ENCODE measurements around the gene REEP6.

REEP6 gene

GRCh38 chr19:1491114-1491848 lies at the start of gene REEP6:
Gene REEP6, plus strand, starts transcription at chr19:1491181. Its CDS starts 89 bp downstream, at chr19:1491270.
- no peak for TF ChIP-seq CTCF (IDR thresholded peaks at IDR 0.05; ENCODE audit: borderline replicate concordance, insufficient read depth, low read depth, low read length)
- peak within 1 kb of the TSS; percentile 47 for H3K4me3 ChIP-seq (ENCODE audit: low read depth, low read length)

GRCh38 chr19:1441677-1442438 lies 49.1 kb upstream of the REEP6 start:
- H3K4me3 ChIP-seq (ENCODE audit: low read depth, low read length), result no peak overlapping the region
- TF ChIP-seq CTCF (IDR thresholded peaks at IDR 0.05; ENCODE audit: borderline replicate concordance, insufficient read depth, low read depth, low read length), result no peak

GRCh38 chr19:1445185-1445931 lies 45.6 kb upstream of the REEP6 start:
- peak; percentile 99 for TF ChIP-seq CTCF (IDR thresholded peaks at IDR 0.05; ENCODE audit: borderline replicate concordance, insufficient read depth, low read depth, low read length)
- H3K4me3 ChIP-seq (ENCODE audit: low read depth, low read length), result peak overlapping the region; percentile 58

- no peak for TF ChIP-seq CTCF (IDR thresholded peaks at IDR 0.05; ENCODE audit: borderline replicate concordance, insufficient read depth, low read depth, low read length)
- H3K4me3 ChIP-seq (ENCODE audit: low read depth, low read length), result no peak overlapping the region
Observed at GRCh38 chr19:1445932-1446712, 44.9 kb upstream of the REEP6 start.

- H3K4me3 ChIP-seq (ENCODE audit: low read depth, low read length), result no peak overlapping the region
- TF ChIP-seq CTCF (IDR thresholded peaks at IDR 0.05; ENCODE audit: borderline replicate concordance, insufficient read depth, low read depth, low read length), result no peak
Observed at GRCh38 chr19:1446713-1447481, 44.1 kb upstream of the REEP6 start.

- H3K4me3 ChIP-seq (ENCODE audit: low read depth, low read length), result no peak overlapping the region
- no peak for TF ChIP-seq CTCF (IDR thresholded peaks at IDR 0.05; ENCODE audit: borderline replicate concordance, insufficient read depth, low read depth, low read length)
Observed at GRCh38 chr19:1447504-1447903, 43.5 kb upstream of the REEP6 start.
